SK-N-SH (cell line): ENCODE data around the gene KMT2C.
"Not testable (repeated sequence)": the region's sequence is repeated elsewhere in the genome, so short reads cannot be mapped to it uniquely, and the experiment has no call there.

Experiments
- CHD2 ChIP-seq: fragments of 150-350 bp; IDR thresholded peaks from 2 replicates; pipeline ENCODE4 v1.6.1; 2018; ENCODE audit warnings: low read length; ENCODE audit not compliant: partially characterized antibody
- EZH2phosphoT487 ChIP-seq: fragments of 200-600 bp; sonication (generic); IDR thresholded peaks from 2 replicates; pipeline ENCODE4 v1.6.1; 2017; ENCODE audit warnings: low read depth, mixed run types, mild to moderate bottlenecking, antibody characterized with exemption, moderate library complexity, borderline replicate concordance
- FOXM1 ChIP-seq: IDR thresholded peaks from 2 replicates; pipeline ENCODE4 v1.4.0; 2012; ENCODE audit warnings: low read depth, mild to moderate bottlenecking
- MXI1 ChIP-seq: IDR thresholded peaks from 2 replicates; pipeline ENCODE4 v1.6.1; 2012; ENCODE audit warnings: mild to moderate bottlenecking, low read depth, low read length, improper control_type of control experiment
- NFIC ChIP-seq: IDR thresholded peaks from 2 replicates; pipeline ENCODE4 v1.4.0; 2012; ENCODE audit warnings: borderline replicate concordance
- RAD21 ChIP-seq: IDR thresholded peaks from 2 replicates; pipeline ENCODE4 v1.6.1; 2012; ENCODE audit warnings: mild to moderate bottlenecking, low read length
- TF ChIP-seq, protein P1 (sequence below): IDR thresholded peaks from 2 replicates; pipeline ENCODE4; 2012
- TF ChIP-seq, protein P2 (sequence below): fragments of 200-600 bp; sonication (generic); IDR thresholded peaks from 2 replicates; pipeline ENCODE4 v1.6.1; 2017; ENCODE audit warnings: antibody characterized with exemption, mild to moderate bottlenecking, moderate library complexity

DNA sequence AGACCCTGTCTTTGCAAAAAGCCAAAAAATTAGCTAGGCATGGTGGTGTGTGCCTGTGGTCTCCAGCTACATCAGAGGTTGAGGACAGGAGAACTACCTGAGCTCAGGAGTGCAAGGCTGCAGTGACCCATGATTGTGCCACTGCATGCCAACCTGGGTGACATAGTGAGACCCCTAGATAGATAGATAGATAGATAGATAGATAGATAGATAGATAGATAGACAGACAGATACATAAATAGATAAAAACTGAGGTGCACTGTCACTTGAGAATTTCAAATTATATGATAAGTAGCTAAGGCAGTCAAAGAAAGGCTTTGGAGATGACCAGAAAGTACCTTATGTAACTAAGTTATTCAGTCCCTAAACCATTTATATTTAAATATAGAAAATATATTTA is 231.4 kb downstream of the KMT2C start:
- TF ChIP-seq, protein P1, sequence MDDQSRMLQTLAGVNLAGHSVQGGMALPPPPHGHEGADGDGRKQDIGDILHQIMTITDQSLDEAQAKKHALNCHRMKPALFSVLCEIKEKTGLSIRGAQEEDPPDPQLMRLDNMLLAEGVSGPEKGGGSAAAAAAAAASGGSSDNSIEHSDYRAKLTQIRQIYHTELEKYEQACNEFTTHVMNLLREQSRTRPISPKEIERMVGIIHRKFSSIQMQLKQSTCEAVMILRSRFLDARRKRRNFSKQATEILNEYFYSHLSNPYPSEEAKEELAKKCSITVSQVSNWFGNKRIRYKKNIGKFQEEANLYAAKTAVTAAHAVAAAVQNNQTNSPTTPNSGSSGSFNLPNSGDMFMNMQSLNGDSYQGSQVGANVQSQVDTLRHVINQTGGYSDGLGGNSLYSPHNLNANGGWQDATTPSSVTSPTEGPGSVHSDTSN = not testable (repeated sequence)
- TF ChIP-seq MXI1, FOXM1, CHD2, EZH2phosphoT487, RAD21, NFIC: not testable (repeated sequence)
- TF ChIP-seq, protein P2, sequence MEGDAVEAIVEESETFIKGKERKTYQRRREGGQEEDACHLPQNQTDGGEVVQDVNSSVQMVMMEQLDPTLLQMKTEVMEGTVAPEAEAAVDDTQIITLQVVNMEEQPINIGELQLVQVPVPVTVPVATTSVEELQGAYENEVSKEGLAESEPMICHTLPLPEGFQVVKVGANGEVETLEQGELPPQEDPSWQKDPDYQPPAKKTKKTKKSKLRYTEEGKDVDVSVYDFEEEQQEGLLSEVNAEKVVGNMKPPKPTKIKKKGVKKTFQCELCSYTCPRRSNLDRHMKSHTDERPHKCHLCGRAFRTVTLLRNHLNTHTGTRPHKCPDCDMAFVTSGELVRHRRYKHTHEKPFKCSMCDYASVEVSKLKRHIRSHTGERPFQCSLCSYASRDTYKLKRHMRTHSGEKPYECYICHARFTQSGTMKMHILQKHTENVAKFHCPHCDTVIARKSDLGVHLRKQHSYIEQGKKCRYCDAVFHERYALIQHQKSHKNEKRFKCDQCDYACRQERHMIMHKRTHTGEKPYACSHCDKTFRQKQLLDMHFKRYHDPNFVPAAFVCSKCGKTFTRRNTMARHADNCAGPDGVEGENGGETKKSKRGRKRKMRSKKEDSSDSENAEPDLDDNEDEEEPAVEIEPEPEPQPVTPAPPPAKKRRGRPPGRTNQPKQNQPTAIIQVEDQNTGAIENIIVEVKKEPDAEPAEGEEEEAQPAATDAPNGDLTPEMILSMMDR = not testable (repeated sequence)
